ENCODE measurements around the gene TRIM41.

GRCh38 chr5:181281077-181281983 lies 58.2 kb downstream of the TRIM41 start:
- TF ChIP-seq POLR2AphosphoS5 (IDR thresholded peaks at IDR 0.05; ENCODE audit: low read depth, low read length) (no peak), REST (IDR thresholded peaks at IDR 0.05; ENCODE audit: insufficient read depth in 1 of 2, low read depth in 2 of 2, low read length in 2 of 2) (no peak), SIN3A (IDR thresholded peaks at IDR 0.05; ENCODE audit: borderline replicate concordance, insufficient read depth, low read length) (no peak)
